IMR-90 (cell line): ENCODE data around the gene THSD8.

Experiments used
- BHLHE40 ChIP-seq: fragments of 150-350 bp; IDR thresholded peaks from 2 replicates; pipeline ENCODE4 v1.6.1; 2016; ENCODE audit warnings: mild to moderate bottlenecking, low read depth, low read length
- MAZ ChIP-seq: IDR thresholded peaks from 2 replicates; pipeline ENCODE4 v1.6.1; 2012; ENCODE audit warnings: low read depth, mild to moderate bottlenecking, low read length, improper control_type of control experiment, moderate library complexity, borderline replicate concordance
- POLR2A ChIP-seq: IDR thresholded peaks from 2 replicates; pipeline ENCODE4 v1.6.1; 2012; ENCODE audit warnings: mild to moderate bottlenecking, low read depth, low read length
- RAD21 ChIP-seq: IDR thresholded peaks from 2 replicates; pipeline ENCODE4 v1.6.1; 2012; ENCODE audit warnings: low read length, improper control_type of control experiment
- RFX5 ChIP-seq: IDR thresholded peaks from 2 replicates; pipeline ENCODE4 v1.8.0; 2012; ENCODE audit warnings: low read depth, mild to moderate bottlenecking, low read length, moderate library complexity
- TF ChIP-seq, protein P1 (sequence below): conservative IDR thresholded peaks from 2 replicates; pipeline ENCODE4 v1.5.1; 2012; ENCODE audit warnings: mild to moderate bottlenecking, low read depth, low read length, improper control_type of control experiment
- TF ChIP-seq, protein P2 (sequence below): fragments of 150-350 bp; IDR thresholded peaks from 2 replicates; pipeline ENCODE4 v1.6.1; 2017; ENCODE audit warnings: mild to moderate bottlenecking, antibody characterized with exemption, low read length, low read depth

DNA sequence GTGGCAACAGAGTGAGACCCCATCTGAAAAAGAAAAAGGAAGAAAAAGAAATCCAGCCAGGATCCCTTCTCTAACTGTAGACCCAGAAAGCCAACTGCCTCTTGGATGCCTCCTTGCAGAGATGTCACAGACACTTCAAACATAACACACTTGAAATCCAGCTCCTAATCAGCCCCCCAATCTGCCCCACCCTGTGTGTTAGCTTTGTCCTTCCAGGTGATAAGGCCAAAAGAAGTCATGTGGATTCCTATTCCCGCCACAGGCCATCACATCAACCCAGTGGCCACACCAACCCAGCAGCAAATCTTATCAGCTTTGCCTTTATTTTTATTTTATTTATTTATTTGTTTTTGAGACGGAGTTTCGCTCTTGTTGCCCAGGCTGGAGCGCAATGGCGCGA, 42.2 kb upstream of the THSD8 start:
- TF ChIP-seq, protein P1, sequence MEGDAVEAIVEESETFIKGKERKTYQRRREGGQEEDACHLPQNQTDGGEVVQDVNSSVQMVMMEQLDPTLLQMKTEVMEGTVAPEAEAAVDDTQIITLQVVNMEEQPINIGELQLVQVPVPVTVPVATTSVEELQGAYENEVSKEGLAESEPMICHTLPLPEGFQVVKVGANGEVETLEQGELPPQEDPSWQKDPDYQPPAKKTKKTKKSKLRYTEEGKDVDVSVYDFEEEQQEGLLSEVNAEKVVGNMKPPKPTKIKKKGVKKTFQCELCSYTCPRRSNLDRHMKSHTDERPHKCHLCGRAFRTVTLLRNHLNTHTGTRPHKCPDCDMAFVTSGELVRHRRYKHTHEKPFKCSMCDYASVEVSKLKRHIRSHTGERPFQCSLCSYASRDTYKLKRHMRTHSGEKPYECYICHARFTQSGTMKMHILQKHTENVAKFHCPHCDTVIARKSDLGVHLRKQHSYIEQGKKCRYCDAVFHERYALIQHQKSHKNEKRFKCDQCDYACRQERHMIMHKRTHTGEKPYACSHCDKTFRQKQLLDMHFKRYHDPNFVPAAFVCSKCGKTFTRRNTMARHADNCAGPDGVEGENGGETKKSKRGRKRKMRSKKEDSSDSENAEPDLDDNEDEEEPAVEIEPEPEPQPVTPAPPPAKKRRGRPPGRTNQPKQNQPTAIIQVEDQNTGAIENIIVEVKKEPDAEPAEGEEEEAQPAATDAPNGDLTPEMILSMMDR: no peak
- TF ChIP-seq POLR2A: no peak
- TF ChIP-seq, protein P2, sequence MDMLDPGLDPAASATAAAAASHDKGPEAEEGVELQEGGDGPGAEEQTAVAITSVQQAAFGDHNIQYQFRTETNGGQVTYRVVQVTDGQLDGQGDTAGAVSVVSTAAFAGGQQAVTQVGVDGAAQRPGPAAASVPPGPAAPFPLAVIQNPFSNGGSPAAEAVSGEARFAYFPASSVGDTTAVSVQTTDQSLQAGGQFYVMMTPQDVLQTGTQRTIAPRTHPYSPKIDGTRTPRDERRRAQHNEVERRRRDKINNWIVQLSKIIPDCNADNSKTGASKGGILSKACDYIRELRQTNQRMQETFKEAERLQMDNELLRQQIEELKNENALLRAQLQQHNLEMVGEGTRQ: no peak
- TF ChIP-seq BHLHE40: no peak
- no peak for TF ChIP-seq RFX5
- no peak for TF ChIP-seq MAZ
- no peak for TF ChIP-seq RAD21
